Right ventricle myocardium inferior (tissue), 1 donor: ENCODE results near the gene RPGR. TPM values are rescaled to one million over a fixed set of nuclear protein-coding genes. Genes with fewer than 3 reads are reported as not detected.
A peak's percentile ranks its signal among the peaks of the same experiment; 100 is the strongest.

Experiments
- ATAC-seq: fragments of 200-7000 bp; cut with Tn5 transposase; one replicate; pipeline ENCODE4 v1.9.1; 2020; ENCODE audit warnings: mild to moderate bottlenecking, moderate library complexity
- DNase-seq: peaks from one replicate; pipeline ENCODE4 v3.0.0; 2021; ENCODE audit errors: missing footprints
- intact Hi-C: fragments of 100-400 bp; cut with DNase I; formaldehyde crosslinking; loops from one replicate; pipeline ENCODE4 v1.11.0; 2022
- total RNA-seq: library from RNA; stranded (reverse); fragmentation: NEBNext Ultra II Directional; extraction: Animal tissue kit (Norgen Biotek cat#: 25700); gene quantifications from one replicate; pipeline ENCODE4 v1.2.1, GENCODE V29; 2021
- donor health status: DM: no; HTN: yes; CAD: no; lungs with severe emphysema.

The RPGR gene
- total RNA-seq, 1 donor from 2014 or later = 3.8 TPM

GRCh38 chrX:38220415-38221390 is 106.6 kb downstream of the RPGR start, which contains the start of gene SRPX:
Gene SRPX, minus strand, starts transcription at chrX:38220871. Its CDS starts 79 bp downstream, at chrX:38220792.
- intact Hi-C loops = loop anchor here (1.0 to 5.0 kb wide), 2 partner anchors 42 to 107 kb away; partner anchors contain the start of gene RPGR
- peak; percentile 90 for ATAC-seq

GRCh38 chrX:38220024-38220414 is 107.3 kb downstream of the RPGR start:
- intact Hi-C loops = loop anchor here (1.0 to 5.0 kb wide), 2 partner anchors 42 to 107 kb away; partner anchors contain the start of gene RPGR

More at GRCh38 chrX:38220415-38221390, 106.6 kb downstream of the RPGR start, which contains the start of gene SRPX:
- DNase-seq = peak; percentile 66

More at GRCh38 chrX:38220024-38220414, 107.3 kb downstream of the RPGR start:
- peak; percentile 58 for ATAC-seq
- no peak for DNase-seq

Other genes starting within 250 kb of the RPGR start
- 63.8 TPM for gene SRPX, start 106.6 kb downstream of the RPGR start, total RNA-seq
- gene OTC, start 25.1 kb upstream of the RPGR start, total RNA-seq = not detected
- 26.5 TPM for gene TSPAN7, start 234.0 kb upstream of the RPGR start, total RNA-seq